NCI-H2107 treated with DMSO at 0.1 percent for 48 hours (cell line): Measurements from ENCODE around the gene PARVG.
"Not testable (repeated sequence)": the region's sequence is repeated elsewhere in the genome, so short reads cannot be mapped to it uniquely, and the experiment has no call there.

Source experiments
- DNase-seq: peaks from one replicate; lab custom pipeline; 2025; ENCODE audit not compliant: unreplicated experiment; lab: John Stamatoyannopoulos, UW

PARVG gene

DNA sequence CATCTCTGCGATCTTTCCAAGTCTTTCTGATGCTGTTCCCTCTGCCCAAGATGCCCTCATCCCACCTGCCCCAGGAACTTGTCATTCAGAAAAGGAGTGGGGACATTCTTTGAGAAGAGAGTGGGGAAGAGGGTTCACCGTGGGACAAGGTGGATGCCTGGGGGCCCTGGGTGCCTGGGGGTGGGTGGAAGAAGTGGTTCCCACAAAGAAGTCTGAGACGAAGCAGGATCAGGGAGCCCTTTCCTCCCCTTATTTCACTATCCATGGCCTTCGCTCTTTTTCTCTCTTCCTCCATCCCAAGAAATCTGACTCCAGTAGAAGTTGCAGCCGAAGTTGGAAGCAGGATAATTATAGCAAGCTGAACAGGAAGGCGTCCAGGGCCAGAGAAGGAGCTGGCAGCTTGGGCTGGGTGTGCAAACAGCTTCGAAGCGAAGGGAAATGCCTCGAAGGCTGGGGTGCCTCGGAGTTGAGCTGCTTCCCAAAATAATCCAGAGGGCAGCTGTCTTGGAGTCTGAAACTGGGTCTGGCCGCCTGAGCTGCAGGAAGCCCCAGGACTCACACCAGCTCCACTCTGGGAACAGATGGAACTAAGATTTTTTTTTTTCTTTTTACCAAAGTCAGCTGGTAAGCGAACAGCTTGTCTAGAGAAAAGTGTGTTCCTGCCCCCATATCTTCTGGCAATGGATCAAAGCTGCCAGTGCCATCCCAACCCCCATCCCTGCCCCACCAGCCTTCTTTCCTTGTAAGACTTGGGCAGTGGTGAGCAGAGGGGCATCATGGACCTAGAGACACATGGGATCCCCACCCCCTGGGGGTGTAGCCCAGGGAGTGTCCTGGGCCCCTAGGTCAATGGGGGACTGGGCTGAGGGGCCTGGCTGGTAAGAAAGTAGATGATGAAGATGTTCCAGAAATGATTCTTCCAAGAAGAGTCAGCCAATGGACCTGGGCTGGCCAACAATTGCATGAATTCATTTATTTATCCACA lies 31.5 kb downstream of the PARVG start:
- no peak for DNase-seq

DNA sequence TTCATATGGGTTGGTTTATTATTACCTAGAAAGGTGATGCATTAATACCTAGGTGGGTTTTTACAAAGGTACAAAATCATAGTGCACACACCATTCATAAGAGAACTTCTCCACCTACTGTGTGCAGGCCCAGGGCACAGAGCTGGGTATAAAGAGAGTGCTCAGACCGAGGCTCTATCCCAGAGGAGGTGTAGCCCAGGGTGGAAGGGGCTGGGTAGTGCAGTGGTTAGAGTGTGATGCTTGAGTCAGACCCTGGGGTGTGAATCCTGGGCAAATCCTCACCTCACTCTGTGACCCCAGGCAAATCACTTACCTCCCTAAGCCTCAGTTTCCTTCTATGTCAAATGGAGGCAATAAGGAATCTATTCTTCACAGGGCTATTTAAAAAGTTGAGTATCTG lies 32.2 kb downstream of the PARVG start:
- no peak for DNase-seq

- DNase-seq = no peak
These were observed 32.8 kb downstream of the PARVG start for GRCh38 chr22:44213489-44214043.

- no peak for DNase-seq
These were observed 33.5 kb downstream of the PARVG start for GRCh38 chr22:44214187-44214586.

GRCh38 chr22:44214764-44215163 lies 34.0 kb downstream of the PARVG start:
- DNase-seq = no peak

GRCh38 chr22:44215287-44215686 lies 34.6 kb downstream of the PARVG start:
- DNase-seq = no peak

DNA sequence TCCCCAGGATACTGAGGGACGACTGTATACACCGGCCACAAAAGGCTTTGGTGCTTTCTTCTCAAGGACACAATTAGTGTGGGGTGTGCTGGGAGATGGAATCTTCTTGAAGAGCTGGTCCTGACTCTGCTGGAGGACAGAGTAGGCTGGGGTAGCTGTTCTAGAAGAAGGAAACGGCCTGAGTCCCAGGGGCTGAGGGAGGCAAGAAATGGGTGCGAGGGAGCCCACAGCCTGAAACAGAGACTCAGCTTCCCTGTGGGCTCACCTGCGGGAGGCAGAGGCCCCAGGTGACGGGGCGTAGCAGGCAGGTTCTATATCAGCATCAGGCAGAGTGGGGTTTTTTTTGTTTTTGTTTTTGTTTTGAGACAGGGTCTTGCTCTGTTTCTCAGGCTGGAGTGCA lies 36.6 kb downstream of the PARVG start:
- DNase-seq = no peak

- DNase-seq = no peak
These were observed 37.3 kb downstream of the PARVG start for GRCh38 chr22:44218071-44218470.

DNA sequence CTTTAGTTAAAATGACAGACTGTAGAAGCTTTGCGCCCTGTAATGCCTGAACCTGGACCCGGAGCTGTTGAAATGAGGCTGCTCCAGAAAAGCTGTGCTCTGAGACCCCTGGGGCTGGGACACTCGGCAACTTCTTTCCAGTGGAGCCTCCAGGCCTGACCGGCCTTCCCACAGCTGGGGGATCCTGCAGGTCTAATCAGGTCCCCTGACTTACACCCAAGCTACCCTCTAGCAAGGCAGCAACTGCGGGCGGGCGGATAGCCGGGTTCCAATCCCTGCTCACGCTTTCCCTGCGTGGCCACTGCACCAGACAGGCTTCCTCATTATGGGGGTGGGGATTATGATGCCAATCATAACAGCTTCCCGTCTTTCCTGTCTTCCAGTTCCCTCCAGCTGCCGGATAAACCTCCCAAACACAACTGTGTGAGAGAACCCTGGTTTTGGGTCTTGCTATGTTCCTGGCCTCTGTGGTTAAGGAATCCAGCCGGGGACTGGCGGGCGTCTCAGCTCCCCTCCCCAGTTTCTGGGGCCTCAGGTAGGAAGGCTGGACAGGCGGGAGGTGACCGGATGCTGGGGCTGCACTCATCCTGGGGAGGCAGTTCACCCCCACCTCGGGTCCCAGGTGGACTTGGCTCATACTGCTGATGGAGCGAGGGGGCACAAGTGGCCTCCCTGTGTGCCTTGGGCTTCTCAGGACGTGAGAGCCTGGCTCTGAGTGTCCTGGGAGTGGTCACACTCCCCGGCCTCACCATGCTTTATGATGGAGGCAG lies 38.6 kb downstream of the PARVG start:
- no peak for DNase-seq

DNA sequence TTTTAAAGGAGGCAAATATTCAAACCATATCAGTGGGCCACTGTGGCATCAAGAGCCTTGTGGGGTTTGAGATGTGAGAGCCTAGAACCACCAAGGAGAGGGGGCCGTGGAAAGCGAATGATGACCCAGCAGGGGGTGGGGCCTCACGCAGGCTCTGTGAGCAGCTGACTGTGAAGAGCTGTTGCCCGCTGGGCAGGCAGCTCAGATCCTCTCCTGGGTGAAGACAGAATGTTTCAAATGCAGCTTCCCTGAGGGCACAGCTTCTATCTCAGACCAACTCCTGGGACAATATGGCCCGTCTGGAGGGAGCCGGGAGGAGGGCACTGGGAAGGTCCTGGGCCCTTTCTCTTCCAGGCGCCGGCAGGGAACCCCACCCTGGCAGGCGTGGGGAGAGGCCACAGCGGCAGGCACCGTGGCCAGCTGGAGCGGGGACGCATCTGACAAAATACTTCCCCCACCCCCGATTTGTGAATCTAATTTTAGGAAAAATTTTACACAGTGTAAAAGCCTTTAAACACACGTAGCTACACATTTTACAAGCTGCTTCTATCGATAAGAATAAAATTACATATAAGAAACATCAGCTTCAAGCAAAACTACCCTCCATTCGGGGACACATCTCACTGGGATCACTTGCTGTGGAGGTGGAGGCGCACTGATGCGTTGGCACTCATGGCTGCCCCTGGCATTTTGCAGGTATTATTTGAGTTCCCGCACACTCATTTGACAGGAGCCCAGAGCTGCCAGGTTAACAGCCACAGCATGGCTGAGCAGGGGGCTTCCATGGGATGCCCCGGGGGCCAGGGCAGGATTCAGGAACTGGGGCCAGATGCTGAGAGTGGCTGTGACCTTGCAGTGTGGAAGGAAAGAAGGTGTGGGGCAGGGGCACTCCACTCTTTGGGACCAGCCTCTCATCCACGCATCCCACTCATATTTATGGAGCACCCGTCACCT lies 40.3 kb downstream of the PARVG start:
- no peak for DNase-seq

DNA sequence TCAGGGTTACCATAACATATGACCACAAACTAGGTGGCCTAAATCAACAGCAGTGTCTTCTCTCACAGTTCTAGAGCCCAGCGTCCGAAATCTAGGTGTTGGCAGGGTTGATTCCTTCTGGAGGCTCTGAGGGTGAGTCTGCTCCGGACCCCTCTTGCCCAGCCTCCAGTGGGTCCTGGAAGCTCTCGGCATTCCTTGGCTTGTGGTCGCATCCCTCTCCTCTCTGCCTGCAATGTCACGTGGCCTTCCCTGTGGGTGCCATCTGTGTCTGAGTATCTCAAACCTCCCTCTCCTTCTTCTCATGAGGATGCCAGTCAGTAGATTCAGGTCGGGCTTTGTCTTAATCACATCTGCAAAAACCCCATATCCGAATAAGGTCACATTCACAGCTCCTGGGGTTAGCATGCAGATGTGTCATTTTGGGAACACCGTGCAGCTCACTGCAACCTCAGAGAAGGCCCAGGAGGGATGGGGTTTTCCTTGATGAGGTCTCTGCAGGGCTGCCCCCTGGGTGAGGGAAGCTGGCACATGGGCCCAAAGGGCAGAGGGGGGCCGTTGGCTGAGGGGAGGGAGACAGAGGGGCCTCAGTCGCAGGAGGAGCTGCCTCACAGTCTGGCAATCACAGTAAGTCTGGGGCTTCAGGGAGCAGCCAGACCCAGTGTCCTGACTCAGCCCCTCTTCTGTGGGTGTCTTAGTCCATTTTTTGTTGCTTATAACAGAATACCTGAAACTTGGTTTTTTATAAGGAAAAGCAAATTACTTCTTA lies 41.2 kb downstream of the PARVG start:
- no peak for DNase-seq

DNA sequence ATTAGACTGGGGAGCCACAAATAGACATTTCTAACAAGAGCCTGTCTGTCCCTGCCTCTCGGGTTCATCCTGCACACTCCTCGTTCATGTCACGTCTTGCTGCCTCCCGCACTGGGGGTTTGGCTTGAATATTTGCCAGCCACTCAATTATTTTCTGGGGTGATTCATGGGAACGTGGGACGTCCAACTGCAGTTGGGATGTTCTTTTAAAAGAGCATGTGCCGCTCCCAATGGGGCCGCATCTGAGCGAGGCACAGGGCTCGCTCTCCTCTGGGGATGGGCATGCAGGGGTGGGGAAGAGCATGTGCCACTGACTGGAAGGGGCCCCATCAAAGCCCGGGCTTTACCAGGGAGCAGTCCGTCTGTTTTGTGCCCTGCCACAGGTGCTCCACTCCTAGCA lies 43.4 kb downstream of the PARVG start:
- DNase-seq = no peak

- no peak for DNase-seq
These were observed 44.5 kb downstream of the PARVG start for GRCh38 chr22:44225091-44225689.

DNA sequence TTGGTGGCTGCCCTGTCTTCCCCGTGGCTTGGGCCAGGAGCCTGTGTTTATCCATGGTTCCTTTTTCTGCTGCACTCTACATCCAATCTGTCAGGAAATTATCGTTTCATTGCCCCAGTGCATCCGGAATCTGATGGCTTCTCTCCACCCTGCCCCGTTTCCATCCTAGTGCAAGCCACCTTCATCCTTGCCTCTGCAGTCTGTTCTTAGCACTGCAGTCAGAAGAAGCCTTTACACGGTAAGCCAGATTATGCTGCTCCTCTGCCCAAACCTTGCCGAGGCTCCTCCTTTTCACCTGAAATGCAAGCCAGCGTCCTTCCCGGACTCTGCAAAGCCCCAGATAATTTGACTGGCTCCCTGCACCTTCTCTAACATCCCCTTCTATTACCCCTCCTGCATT lies 45.1 kb downstream of the PARVG start:
- no peak for DNase-seq

DNA sequence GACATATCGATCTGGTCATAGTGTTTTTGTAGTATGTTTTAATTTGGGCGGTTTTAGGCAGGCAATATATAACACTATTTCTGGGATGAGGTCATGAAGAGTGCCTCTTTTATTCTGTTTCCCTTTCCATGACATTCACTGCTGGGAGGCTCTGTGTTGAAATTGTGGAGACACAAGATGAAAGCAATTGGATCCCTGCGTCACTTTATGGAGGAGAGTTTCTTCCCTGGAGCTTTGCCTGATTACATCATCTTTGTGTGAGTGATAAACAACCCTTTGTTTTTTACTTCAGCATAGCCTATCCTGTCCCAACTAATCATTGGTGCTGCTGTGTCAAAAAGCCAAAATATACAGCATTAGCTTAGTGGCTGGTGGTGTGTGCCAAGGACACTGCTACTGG lies 48.6 kb downstream of the PARVG start:
- DNase-seq = no peak

- no peak for DNase-seq
These were observed 49.1 kb downstream of the PARVG start for GRCh38 chr22:44229809-44230208.

DNA sequence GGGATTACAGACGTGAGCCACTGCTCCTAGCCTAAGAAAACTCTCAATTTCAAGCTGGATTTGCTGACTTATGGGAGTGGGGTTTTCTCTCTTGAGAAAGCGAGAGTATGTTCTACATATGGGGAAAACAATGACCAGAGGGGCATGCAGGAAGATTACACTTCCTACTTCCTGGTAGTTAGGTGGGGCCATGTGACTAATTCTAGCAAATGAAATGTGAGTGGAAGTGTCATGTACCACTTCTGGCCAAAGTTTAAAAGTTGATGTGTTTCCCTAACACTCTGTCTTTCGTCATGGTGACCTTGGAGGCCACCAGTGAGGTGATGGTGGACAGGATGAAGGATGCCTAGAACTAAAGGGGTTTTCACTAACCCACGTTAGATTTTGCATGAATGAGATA lies 50.5 kb downstream of the PARVG start:
- DNase-seq = no peak

- DNase-seq = not testable (repeated sequence)
These were observed 53.6 kb downstream of the PARVG start for GRCh38 chr22:44234372-44234771.

GRCh38 chr22:44237290-44237689 lies 56.6 kb downstream of the PARVG start:
- no peak for DNase-seq

- DNase-seq = not testable (repeated sequence)
These were observed 60.4 kb downstream of the PARVG start for GRCh38 chr22:44241121-44241520.
